NK-92 (cell line): Measurements from ENCODE around the gene MAPK8.
"Not testable (repeated sequence)": the region's sequence is repeated elsewhere in the genome, so short reads cannot be mapped to it uniquely, and the experiment has no call there.

Experiments
- DNase-seq: peaks from one replicate; lab custom pipeline; 2025; ENCODE audit not compliant: unreplicated experiment; lab: John Stamatoyannopoulos, UW

Gene MAPK8

DNA sequence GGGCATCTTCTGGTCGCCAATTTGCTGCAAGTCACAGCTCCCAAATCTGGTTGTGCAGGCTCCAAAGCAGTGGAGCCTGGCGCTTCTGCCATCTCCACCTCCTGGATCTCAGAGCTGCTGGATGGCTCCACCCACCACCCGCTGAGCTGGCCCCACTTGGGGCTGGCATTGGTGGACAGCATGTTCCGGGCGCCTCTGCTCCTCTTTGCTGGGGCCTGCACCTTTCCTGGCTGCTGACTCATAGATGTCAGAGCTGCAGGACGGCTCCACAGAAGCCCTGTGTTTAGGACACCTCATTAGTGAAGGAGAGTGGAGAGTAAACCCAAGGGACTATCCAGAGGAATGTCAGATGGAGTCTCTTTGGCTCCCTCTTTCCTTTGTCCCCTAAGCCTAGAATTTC, 27.4 kb downstream of the MAPK8 start:
- no peak for DNase-seq

DNA sequence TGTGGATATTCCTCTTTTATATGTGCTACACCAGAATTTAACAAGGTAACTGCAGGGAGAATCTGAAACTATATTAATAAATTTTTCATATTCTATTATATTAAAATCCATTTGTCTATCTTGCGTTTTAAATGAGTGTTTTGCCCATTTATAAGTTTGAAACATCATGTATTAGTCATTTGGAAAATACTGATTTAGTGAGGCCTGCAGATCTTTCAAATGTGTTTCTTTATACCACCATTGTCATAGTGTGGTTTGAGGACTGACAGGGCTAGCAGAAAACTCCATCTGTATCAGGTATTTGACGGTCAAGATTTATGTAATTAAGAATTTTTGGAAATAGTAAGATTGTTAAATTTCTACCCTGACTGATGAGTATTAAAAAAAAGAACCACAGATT, 29.3 kb downstream of the MAPK8 start:
- no peak for DNase-seq

DNA sequence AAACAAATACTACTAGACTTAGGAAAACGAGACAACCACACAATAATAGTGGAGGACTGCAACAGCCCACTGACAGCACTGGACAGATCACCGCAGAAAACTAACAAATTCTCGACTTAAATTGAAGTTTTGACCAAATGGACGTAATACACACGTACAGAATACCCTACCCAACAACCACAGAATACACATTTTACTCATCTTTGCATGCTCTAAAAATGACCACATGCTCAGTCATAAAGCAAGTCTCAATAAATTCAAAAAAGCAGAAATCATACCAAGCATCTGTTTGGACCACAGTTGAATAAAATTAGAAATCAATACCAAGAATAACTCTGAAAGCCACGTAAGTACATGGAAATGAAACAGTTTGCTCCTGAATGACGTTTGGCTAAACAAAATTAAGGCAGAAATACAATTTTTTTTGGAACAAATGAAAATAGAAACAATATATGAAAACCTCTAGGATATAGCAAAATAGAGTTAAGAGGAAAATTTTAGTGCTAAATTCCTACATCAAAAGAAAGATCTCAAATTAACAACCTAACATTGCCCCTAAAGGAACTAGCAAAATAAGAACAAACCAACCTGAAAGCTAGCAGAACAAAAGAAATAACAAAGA, 30.6 kb downstream of the MAPK8 start:
- DNase-seq: no peak

DNA sequence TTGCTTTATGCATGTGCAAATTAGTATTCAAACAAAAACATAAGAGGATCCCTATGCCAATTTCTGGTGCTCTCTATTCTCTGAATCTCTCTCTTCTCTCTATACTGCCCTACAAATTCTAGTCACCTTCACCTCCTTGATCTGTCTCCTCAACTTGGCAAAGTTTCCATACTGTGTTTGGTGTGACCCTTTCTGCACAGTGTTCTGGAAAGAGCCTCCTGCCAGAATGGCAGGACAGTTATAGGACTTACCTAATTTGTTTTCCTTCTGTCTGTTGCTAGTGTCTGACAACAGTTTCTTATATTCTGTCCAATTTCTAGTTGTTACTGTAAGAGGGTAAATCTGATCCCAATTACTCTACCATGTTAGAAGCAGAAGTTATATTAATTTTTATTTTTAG, 34.3 kb downstream of the MAPK8 start:
- DNase-seq: no peak

DNA sequence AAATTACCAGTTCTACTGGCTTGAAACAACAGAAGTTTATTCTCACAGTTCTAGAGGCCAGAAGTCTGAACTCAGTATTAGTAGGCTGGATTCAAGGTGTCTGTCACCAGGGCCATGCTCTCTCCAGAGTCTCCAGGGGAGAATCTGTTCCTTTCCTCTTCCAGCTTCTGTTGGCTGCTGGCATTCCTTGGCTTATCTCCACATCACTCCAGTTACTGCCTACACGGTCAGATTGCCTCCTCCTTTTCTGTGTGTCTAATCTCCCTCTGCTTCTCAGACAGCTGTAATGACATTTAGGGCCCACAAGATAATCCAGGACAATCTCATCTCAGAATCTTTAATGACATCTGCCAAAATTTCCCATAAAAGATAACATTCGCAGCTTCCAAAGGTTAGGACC, 36.6 kb downstream of the MAPK8 start:
- no peak for DNase-seq

DNA sequence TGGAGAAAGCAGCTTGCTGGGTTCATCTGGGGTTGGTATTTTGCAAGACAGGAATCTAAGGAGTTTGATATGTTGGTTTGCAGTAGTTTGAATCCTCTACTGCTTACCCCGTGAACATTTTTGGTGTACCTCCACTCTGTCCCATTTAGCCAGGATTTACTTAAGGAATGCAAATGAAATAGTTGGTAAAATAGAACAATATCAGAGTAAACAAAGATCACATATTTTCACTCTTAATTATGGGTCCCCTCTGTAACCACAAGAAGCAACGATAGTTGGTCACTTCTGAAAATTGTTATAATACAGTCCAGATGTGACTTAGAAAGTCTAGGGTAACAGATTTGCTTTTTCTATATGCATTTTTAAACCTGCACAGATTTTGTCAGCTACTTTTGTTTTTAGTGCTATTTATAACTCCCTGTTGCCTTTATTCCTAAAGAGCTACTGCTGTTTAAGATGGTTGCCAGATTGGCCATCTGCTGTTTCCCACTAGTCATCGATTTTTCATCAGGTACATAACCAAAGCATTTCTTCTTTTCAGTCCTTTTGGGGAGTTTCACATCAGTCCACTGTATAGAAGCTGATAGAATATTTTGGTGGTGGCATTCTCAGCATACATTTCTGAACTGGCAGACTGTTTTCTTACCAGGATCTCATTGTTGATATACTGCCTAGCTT, 37.6 kb downstream of the MAPK8 start:
- DNase-seq: no peak

DNA sequence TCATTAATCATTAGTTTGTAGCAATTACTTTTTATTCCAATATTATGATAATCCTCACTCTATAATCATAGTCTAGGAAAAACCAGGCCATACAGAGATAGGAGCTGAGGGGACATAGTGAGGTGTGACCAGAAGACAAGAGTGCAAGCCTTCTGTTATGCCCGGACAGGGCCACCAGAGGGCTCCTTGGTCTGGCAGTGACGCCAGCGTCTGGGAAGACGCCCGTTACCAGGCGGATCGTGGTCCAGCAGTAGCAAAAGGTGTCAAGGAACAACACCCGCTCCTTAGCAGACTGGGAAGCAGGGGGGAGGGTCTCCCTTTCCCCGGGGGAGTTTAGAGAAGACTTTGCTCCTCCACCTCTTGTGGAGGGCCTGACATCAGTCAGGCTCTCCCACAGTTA, 39.8 kb downstream of the MAPK8 start:
- not testable (repeated sequence) for DNase-seq

DNA sequence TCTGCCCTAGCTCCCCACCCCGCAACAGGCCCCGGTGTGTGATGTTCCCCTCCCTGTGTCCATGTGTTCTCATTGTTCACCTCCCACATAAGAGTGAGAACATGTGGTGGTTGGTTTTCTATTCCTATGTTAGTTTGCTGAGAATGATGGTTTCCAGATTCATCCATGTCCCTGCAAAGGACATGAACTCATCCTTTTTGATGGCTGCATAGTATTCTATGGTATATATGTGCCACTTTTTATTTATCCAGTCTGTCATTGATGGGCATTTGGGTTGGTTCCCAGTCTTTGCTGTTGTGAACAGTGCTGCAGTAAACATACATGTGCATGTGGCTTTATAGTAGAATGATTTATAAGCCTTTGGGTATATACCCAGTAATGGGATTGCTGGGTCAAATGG, 41.1 kb downstream of the MAPK8 start:
- not testable (repeated sequence) for DNase-seq

DNA sequence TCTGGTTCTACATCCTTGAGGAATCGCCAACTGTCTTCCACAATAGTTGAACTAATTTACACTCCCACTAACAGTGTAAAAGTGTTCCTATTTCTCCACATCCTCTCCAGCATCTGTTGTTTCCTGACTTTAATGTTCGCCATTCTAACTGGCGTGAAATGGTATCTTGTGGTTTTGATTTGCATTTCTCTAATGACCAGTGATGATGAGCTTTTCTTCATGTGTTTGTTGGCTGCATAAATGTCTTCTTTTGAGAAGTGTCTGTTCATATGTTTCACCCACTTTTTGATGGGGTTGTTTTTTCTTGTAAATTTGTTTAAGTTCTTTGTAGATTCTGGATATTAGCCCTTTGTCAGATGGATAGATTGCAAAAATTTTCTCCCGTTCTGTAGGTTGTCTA, 41.5 kb downstream of the MAPK8 start:
- DNase-seq: not testable (repeated sequence)

DNA sequence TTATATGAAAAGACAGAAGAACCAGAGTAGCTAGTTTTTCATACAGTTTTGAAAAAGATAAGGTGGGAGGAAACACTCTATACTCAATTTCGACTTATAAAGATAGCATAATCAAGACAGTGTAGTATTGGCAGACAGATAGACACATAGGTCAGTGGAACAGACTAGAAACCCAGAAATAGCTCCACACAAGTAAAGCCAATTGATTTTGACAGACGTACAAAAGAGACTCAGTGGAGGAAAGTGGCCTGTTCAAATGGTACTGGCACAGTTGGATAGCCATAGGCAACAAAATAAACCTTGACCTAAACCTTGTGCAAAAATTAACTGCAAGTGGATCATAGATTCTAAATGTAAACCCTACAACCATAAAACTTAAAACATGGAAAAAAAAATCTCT, 46.8 kb downstream of the MAPK8 start:
- no peak for DNase-seq

DNA sequence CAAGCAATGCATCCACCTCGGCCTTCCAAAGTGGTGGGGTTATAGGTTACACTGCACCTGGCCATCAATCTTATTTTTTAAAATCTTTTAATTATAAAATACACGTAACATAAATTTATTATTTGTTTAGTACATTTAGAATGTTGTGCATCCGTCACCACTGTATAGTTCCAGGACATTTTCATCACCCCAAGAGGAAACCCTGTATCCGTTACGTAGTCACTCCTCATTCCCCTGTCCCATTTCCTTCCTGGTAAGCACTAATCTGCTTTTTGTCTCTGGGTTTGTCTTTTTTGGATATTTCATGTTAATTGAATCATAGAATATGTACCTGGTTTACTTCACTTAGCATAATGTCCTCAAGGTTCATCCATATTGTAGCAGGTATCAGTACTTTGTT, 51.2 kb downstream of the MAPK8 start:
- DNase-seq: no peak

DNA sequence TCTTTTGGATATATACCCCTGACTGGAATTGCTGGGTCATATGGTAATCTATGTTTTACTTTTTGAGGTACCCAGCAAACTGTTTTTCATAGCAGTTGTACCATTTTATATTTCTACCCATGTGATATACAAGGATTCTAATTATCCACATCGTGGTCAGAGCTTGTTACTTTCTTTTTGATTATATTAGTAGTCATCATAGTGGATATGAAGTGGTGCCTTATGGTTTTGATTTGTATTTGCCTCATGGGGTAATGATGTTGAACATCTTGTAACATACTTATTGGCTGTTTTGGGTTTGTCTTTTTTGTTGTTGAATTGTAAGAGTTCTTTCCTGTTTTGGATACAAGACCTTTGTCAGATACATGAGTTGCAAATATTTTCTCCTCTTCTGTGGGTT, 51.7 kb downstream of the MAPK8 start:
- no peak for DNase-seq

DNA sequence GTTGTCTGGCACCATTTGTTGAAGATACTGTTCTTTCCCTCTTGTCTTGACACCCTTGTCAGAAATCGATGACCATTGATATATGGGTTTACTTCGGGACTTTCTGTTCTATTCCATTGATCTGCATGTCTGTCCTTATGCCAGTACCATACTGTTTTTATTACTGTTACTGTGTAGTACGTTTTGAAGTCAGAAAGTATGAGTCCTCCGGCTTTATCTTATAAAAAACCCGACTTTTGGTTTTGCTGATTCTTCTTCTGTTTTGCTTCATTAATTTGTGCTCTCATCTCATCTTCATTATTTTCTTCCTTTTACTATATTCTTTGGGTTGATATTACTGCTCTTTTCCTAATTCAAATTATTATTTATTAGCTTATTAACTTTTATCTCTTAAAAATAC, 52.4 kb downstream of the MAPK8 start:
- DNase-seq: no peak

DNA sequence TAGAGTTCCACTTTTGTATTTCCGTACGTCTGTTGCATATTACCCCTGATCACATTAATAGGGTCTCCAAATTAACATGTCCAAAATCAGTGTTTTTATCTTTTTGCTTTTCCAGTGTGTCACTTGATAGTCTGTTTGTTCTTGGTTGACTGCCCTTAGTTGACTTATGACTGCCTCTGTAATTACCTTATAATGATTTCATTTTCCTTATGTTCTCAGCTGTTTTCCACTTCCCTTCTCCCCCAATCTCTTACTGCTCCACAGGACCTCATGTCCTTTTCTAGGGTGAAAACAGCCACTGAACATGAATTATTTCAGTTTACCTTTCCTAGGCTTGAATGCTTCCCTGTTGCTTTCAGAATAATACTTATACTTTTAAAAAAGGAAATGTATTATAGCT, 54.7 kb downstream of the MAPK8 start:
- DNase-seq: no peak

DNA sequence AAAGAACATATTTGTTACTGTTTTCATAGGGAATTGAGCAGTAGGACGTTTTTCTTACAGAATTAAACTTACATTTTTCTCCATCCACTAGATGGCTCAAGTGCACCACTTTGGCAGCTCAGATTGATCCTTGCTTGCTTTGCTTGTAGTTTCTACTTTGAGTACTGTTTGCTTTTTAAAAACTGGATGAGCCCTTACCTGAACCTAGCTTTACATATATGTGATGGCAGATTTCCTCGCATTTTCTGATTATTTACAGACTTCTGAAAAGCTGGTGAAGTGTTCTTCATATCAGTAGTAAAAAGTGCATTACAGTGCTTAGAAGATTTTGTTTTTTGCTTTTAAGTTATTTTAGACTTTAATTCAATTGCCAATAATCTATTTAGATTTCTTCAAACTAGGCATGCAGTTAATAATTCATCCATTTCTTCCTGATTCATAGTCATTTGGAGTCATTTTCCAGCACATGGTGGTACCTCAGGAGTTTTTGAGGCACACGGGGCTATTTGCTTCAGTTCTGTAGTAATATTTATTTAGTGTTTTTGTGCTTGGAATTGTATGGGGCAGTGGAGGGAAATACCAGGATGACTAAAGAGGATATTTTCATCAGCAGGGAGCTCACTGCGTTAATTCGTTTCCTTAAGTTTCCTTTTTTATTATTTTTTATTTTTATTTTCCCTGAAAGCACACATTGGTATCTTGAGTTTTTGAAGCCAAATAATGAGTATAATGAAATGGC, 57.3 kb downstream of the MAPK8 start:
- no peak for DNase-seq

DNA sequence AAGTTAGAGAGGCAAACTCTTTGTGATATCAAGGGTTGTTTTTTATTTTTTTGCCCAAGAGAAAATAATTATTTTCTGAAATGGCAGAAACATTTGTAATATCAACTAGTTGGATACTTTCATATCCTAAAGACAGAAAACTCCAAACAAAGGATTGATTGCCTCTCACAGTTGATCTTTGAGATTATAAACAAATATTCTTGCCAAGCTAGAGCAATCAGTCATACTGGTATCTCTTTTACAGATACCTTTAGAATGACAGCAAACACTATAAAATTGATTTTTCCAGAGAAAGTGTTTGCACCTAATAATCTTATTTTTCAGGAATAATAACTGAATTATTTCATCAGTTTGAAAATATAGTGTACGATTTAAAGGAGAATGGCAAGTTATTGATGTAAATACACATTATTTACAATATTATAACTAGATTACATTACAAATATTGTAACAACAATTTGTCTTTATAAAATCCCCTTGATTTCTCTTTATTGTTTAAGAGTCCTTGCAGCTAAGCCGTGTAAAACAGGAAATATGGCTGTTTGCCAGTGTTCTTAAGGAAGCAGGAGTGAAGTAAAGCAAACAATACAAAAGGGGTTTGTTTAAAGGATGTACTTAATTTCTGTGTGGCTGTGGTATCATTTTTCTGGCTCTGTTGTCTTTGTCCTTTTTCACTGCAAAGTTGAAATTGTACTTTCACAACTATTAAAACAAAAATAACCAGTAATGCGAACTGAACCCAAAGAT, 58.4 kb downstream of the MAPK8 start:
- no peak for DNase-seq

DNA sequence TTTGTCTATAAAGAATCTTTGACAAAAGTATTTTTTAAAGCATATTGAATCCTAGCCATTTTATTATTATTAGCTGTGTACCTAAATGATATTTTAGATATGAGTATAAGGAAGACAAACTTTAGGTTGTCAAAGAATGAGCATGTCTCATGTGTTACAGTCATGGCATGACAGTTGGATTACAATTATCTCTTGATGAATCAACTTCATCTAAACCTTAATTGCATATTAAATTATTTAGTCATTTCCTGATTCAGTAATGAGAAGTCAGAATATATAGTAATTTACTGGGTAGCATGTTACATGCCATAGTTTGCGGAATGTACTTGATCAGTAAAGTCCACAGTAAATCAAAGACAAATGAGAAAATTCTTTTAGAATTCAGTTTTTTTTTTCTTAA, 59.2 kb downstream of the MAPK8 start:
- no peak for DNase-seq

DNA sequence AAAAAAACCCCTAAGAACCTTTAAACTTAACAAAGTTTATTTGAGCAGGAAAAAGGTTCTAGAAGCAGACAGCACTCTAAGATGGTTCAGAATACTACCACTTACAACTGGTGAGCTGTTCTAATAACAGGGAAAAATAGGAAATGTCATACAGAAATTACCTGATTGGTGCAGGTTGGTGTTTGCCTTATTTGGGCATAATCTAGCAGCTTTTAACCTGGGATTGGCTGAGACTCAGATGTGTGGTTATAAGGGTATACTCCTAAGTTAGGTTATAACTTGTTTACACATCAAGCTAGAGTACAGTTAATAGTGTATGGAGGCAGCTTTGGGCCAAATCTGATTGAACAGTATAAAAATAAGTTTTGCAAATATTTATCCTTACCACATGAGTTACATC, 59.8 kb downstream of the MAPK8 start:
- DNase-seq: no peak

DNA sequence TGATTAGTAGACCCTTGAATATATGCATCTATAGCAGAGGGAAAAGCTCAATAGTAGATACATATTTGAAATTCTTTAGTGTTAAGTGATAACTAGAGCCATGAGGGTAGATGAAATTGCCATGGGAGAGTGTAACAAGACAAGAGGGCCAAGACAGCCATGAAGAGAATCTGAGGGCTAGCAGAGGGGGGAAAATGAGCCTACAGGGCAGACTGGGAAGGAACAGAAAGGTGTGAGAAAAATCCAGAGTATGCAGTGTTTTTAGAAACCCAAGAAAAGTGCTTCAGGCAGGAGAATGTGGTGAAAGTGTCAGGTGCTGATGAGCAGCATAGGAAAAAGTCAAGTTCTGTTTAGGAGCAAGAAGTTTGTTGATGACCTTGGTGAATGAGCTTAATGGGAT, 63.0 kb downstream of the MAPK8 start:
- no peak for DNase-seq

DNA sequence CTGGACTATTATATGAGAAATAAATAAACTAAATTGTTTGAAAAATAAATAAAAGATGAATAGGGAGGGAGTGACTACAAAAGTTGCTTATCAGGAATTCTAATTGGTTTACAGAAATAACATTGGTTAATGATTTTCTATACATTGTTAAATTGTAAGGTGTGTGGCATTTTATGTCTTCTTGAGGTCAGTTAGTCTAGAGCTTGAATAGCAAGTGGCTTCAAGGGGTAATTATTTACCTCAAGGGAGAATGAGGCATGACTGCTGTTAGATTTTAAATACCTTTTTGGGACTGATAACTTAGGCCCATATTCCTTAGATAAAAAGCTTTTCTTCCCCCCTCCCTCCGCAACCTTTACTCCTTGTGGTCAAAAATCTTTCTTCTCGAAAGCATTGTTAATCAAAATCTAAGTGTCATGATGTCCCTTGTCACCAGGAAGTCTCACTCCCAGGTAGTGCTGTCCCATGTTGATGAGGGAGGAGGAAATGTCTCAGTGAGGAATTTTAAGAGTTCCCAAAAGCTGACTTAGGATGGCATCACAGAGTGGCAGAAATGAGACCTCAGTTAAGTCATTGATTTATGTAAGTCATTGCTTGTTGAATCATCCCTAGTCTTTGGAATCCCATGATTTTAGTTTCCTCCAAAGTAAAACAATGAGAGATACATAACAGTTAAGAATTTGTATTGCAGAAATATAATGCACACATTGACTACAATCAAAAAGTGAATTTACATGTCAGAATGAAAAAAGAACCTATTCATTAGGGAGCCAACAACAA, 71.5 kb downstream of the MAPK8 start:
- no peak for DNase-seq

DNA sequence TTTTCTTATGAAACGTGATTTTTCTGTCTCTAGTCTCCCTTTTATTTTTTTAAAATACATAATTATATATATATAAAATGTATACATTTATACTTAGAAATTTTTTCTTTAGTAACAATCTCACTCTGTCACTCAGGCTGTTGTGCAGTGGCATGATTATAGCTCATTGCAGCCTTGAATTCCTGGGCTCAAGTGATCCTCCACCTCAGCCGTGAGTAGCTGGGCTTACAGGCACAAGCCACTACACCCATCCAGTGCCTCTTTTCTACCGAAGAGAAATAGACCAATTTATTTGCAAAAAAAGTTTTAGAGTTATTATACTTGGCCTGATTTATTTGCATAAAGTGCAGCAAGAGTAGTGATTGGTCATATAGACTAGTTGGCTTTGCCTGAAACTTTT, 72.2 kb downstream of the MAPK8 start:
- no peak for DNase-seq
